Retina (tissue), 1 donor: ENCODE results near the gene DNASE1L3.

Experiments used
- DNase-seq: peaks from one replicate; pipeline ENCODE4 v3.0.0-alpha.2; 2016

The DNASE1L3 gene

GRCh38 chr3:58177747-58178527 lies 32.8 kb downstream of the DNASE1L3 start:
- peak; percentile 94 for DNase-seq

- no peak for DNase-seq
These were observed 33.8 kb downstream of the DNASE1L3 start for GRCh38 chr3:58176827-58177489.

- DNase-seq, result no peak
These were observed 34.6 kb downstream of the DNASE1L3 start for GRCh38 chr3:58176185-58176530.

DNA sequence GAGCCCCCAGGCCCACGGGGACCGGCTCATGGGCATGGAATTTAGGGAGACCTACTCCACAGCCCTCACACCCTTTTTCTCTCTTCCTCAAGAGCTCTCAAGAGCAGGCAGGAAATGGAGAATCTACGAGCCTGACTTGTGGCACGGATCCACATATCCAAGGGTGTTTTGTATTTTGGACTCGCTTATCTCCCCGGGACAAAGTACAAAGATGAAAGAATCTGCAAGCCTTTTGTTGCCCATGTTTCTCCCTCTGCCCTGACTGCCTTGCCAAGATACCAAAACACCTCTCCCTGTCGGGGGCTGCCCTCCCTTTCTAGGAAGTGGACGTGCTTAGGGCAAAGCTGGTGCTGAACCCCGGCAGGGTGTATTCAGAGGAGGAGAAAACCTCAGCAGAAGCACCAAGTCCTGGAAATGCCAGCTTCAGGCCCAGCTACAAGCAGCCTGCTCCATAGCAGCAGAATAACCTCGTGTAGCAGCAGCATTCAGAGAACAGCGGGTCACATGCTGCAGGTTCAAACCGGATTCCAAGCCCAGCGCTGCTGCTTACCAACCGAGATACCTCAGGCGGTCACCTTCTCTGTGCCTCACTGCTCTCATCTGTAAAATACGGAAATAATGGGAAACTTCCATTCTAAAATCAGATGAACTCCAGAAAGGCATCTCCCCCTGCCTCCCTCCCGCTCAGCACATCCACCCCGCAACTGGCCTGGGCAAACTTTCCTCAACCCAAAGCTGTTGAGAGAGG lies 35.2 kb downstream of the DNASE1L3 start:
- DNase-seq, result no peak

DNA sequence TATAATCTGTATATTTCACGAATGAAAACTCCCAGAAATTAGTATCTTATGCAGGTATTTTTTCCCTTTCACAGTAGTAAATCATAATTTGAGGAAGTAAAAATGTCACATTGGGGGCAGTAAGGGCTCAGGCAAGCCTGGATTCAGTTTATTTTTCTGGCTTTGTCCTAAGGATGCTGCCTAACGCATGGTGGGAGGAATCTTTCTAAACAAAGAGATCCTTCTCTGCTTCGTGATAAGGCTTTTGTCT lies 35.7 kb downstream of the DNASE1L3 start:
- no peak for DNase-seq

- DNase-seq, result no peak
These were observed 36.9 kb downstream of the DNASE1L3 start for GRCh38 chr3:58173669-58174398.

- no peak for DNase-seq
These were observed 37.6 kb downstream of the DNASE1L3 start for GRCh38 chr3:58173029-58173668.

- no peak for DNase-seq
These were observed 39.6 kb downstream of the DNASE1L3 start for GRCh38 chr3:58171126-58171525.

DNA sequence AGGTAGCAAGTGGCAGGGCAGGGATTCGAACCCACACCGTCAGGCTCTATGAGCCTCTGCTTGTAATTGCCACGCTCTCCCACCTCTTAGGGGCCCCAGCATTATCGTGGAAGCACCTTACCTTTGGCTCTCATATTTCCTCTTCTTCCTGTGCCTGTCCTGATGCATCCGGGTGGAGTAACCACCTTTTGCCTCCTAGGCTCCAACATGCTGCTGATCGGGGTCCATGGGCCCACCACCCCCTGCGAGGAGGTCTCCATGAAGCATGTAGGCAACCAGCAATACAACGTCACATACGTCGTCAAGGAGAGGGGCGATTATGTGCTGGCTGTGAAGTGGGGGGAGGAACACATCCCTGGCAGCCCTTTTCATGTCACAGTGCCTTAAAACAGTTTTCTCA lies 40.4 kb downstream of the DNASE1L3 start:
- no peak for DNase-seq

DNA sequence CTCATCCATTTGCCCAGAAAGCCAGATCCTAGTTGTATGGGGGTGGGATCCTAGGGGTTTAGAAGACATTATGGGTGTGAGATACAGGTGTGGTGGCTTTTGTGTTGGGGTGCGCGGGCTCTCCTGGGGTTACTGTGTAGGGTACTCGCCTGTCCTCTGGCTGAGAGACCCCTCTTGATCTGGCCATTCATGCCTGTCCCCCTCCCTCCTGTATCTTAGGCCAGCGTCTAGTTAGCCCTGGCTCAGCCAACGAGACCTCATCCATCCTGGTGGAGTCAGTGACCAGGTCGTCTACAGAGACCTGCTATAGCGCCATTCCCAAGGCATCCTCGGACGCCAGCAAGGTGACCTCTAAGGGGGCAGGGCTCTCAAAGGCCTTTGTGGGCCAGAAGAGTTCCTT lies 41.4 kb downstream of the DNASE1L3 start:
- DNase-seq, result no peak

GRCh38 chr3:58168498-58168897 lies 42.3 kb downstream of the DNASE1L3 start:
- no peak for DNase-seq

DNA sequence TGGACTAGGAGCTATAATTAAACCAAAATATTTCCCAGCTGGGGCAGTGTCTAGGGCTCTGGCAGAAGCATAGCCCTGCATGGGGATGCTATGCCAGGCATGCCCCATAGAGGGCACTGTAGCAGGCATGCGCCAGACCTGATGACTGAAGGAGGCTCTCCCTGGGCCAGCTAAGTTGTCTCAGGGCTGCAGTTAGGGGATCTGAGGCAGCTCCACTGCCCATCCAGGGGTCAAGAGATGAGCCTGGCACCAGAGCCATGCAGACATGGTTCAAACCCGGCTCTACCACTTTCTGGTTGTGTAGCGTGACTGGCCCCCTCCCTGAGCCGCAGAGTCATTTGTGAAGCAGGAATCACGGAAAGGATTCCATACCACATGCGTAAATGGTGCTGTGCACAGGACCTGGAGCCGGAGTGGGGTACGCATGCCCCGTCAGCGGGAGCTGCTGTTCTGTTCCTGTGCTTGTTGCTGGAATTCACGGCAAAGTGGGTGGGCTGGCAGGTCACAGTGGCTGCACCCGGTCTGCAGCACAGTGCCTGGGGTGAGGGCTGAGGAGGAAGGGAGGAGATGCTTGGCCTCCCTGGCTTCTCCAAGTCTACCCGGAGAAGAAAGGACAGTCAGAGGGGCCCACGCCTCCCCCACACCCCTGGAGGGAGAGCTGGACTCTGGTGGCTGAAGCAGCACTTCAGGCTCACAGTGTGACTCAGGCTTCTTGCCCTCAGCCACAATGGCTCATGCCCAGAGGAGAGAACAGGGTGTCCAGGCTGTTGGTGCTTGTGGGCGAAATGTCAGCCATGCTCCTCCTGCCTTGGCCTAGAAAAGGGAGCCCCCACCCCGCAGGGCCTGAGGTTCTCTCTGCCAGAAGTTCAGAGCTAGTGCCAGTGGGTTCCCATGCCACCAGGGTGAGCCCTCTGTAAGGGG lies 43.1 kb downstream of the DNASE1L3 start:
- peak; percentile 56 for DNase-seq

DNA sequence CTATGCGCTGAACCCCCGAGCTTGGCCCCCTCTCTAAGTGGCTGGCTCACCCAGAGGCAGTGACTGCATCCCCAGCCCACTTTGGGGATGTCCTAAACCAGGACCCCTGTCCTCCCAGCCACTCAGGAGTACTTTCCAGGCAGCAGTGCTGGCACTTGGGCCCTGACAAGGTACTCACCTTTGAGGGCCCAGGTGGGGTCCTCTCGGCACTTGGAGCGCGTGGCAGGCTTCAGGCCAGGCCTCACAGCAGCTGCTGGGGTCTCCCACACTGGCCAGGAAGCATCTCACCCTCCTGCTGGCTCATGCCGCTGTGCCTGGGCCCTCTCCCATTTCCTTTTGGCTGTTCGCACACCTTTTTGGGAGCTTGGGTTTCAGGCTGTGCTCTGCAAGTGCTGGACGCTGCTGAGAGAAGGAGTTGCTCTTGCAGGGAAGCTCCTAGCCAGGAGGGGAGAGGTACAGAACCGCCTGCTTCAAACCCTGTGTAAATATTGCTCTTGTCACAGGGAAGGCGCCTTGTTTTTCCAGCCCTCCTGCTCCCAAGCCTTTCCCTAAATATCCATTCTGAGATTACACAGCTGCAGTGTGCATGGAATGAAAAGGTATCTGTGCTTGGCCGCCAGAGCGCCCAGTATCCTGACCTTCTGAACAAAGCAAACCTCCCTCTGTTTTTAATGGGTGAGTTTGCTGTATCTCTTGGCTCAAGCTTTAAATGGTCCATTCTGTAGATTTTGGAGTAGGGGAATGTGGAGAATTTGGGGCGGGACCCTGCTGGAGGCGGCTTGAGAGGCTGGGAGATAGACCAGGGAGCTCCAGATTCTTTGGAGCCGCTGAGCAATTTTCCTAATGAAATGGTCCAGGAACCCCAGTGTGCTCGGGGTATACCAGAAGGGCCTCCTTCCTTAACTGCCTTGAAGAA lies 45.6 kb downstream of the DNASE1L3 start:
- DNase-seq, result no peak

DNA sequence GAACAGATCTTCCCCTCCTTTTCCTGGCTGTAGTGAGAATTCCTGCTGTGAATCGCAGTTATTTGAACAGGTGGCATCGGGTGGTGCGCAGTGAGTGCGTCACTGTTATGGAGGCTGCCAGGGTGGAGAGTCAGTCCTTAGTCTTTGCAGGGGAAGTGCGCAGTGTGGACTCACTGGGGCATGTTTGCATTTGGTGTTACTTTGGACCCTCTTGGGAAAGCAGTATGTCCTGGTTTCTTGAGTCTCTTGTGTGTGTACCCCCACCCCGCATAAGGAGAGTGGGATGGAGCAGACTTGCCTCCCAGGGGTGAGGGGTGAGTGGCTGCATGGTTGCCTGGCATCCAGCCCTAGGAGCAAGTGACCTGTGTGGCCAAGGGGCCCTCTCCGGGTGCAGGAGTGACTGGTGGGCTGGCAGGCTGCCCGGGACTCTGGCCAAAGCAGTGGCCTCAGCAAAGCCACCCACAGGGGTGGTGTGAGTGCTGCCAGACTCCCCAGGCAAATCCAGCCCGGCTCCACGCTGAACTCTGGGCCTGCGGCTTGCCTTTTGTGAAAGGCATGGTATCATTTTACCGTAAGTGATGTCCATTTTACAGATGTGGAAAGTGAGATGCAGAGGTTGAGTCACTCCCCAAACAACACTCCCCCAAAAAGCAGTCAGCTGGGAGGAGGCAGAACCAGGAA lies 46.4 kb downstream of the DNASE1L3 start:
- peak; percentile 65 for DNase-seq

DNA sequence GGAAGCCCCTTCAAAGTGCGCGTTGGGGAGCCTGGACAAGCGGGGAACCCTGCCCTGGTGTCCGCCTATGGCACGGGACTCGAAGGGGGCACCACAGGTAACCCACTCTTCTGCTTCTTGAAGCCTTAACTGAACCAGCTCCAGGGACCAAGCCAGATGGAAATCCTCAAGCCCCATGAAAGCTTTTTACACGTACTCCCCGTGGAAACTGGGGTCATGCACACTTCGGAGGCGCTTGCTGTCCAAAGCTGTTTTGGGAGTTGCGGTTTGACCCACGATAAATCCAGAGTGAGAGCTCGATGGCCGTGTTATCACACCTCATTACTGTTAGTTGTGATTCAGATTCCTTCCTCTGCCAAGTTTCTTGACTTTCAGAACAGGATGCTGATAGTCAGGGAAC lies 47.5 kb downstream of the DNASE1L3 start:
- DNase-seq, result no peak

DNA sequence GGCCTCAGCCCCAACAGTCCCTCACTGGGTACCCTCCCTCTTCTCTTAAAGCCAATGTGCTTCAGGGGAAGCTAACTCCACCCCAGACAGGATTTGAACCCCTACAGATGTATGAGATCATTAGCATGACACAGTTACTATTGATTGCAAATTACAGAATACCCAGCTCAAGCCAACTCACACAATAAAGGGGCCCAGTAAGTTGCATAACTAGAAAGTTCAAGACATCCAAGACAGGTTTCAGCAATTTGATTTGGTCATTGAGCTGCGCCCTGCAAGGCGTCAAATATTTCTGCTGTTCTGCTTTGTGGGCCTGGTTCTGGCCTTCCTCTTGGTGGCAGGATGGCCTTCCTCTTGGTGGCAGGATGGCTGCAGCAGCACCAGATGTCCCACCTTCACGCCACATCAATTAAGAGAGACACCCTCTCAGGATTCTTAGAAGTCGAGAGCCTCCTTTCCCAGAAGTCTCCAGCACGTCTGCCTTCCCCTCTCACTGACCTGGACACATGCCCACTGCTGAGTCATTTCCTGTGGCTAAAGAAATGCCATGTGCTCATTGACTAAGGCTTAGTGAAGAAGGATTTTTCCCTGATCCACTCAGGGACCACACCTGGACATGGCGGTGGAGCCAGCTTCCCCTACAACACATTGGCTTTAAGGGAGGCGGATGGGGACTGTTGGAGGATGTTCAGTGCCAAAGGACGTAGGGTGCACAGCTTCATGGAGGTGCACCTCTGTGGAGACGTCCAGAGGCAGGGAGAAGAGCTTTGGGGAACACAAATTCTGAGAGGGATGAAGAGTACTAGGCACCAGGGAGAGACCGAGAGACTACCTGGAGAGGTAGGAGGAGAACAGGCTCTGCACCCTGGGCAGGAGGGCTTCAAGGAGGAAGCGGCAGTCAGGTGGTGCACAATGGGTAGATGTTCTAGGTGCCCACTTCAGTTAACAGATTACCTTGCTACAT lies 49.1 kb downstream of the DNASE1L3 start:
- no peak for DNase-seq

GRCh38 chr3:58160399-58160798 lies 50.4 kb downstream of the DNASE1L3 start:
- no peak for DNase-seq

GRCh38 chr3:58158442-58159153 lies 52.2 kb downstream of the DNASE1L3 start:
- DNase-seq, result no peak
